Suprapubic skin (tissue), 4 donors: ENCODE measurements around the gene VEGFC.

ENCODE experiments used
- EP300 ChIP-seq: sonication (generic); formaldehyde crosslinking; IDR thresholded peaks from one replicate; pipeline ENCODE4 v1.6.1; 2017; ENCODE audit warnings: antibody characterized with exemption
- POLR2A ChIP-seq, 2 donors: fragments of 450-650 bp; IDR thresholded peaks; one replicate each; pipeline ENCODE4 v1.6.1; 2017; ENCODE audit warnings: antibody characterized with exemption in 2 of 2, mild to moderate bottlenecking in 2 of 2, moderate library complexity in 2 of 2
- POLR2AphosphoS5 ChIP-seq, 3 donors: sonication (generic); formaldehyde crosslinking; IDR thresholded peaks; one replicate each; pipeline ENCODE4 v1.6.1; 2017; ENCODE audit warnings: antibody characterized with exemption in 3 of 3
- TF ChIP-seq, protein P1 (sequence below), 2 donors: fragments of 200-600 bp in 1 of 2; fragments of 450-650 bp in 1 of 2; sonication (generic) in 1 of 2; IDR thresholded peaks; one replicate each; pipeline ENCODE4 v1.5.1; 2016 to 2019; ENCODE audit warnings: antibody characterized with exemption in 2 of 2, mild to moderate bottlenecking in 1 of 2, moderate library complexity in 1 of 2

DNA sequence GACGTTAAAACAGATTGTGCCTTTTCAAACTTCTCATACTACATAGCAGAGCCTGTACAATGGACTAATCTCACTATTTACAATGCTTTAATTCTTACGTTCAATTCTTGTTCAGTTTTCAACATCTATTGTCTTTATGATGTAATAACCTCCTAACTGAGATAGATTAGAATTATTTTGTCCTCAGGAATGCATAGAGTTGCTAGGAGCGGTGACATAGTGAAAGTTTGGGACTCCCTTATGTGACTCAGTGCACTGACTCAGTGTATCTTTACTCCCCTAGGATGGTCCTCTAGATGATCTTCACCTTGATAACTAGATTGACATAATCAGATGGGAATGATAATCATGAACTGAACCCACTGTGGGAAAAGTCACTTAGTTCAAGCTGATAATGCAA lies 151.5 kb downstream of the VEGFC start:
- TF ChIP-seq, protein P1, sequence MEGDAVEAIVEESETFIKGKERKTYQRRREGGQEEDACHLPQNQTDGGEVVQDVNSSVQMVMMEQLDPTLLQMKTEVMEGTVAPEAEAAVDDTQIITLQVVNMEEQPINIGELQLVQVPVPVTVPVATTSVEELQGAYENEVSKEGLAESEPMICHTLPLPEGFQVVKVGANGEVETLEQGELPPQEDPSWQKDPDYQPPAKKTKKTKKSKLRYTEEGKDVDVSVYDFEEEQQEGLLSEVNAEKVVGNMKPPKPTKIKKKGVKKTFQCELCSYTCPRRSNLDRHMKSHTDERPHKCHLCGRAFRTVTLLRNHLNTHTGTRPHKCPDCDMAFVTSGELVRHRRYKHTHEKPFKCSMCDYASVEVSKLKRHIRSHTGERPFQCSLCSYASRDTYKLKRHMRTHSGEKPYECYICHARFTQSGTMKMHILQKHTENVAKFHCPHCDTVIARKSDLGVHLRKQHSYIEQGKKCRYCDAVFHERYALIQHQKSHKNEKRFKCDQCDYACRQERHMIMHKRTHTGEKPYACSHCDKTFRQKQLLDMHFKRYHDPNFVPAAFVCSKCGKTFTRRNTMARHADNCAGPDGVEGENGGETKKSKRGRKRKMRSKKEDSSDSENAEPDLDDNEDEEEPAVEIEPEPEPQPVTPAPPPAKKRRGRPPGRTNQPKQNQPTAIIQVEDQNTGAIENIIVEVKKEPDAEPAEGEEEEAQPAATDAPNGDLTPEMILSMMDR (IDR thresholded peaks at IDR 0.05): no peak
- TF ChIP-seq POLR2A (IDR thresholded peaks at IDR 0.05): no peak
- TF ChIP-seq EP300: no peak
- TF ChIP-seq POLR2AphosphoS5 (IDR thresholded peaks at IDR 0.05): no peak
